Islet of Langerhans (tissue), 1 donor: ENCODE measurements around the gene DPH5.
"Not testable (repeated sequence)": the region's sequence is repeated elsewhere in the genome, so short reads cannot be mapped to it uniquely, and the experiment has no call there.

Source experiments
- FAIRE-seq: peaks from one replicate; lab custom pipeline; 2011; peaks lifted over from hg19 to GRCh38; lab: Jason Lieb, UNC

DPH5 gene

GRCh38 chr1:100982793-100983192, 42.8 kb downstream of the DPH5 start:
- FAIRE-seq = no peak

DNA sequence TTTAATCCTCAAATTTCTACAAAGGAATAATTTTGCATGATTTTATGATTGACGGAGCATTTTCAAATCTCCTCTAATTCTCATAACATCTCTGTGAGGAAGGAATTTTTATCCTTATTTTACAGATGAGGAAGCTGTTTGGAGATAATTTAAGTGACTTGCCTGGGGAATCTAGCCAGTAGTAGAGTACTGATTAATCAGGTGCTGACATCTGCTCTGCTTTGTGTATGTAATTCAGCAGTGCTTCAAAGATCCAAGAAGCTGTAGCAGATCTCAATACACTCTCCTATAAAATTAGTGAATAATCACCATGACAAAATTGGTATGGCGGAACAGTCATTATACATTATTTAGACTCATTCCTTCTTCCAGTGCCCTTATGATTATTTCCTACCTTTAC, 46.0 kb downstream of the DPH5 start:
- no peak for FAIRE-seq

DNA sequence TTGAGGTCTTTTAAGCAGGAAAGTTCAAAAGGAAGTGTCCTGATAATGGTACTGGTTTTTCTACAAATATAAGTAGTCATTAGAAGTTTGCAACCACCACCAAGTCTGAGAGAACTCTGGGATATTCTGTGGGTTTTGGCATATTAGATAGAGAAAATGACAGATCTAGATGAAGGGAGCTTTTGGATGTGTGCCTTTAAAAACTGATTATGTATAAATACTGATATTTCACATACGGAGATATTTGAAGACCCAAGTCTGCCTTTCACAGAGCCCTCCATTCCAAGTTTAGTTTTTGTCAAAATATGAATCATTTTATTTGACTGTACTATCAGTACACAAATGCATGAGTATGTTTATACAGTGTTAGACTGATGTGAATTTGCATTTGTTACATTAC, 48.6 kb downstream of the DPH5 start:
- FAIRE-seq = no peak

DNA sequence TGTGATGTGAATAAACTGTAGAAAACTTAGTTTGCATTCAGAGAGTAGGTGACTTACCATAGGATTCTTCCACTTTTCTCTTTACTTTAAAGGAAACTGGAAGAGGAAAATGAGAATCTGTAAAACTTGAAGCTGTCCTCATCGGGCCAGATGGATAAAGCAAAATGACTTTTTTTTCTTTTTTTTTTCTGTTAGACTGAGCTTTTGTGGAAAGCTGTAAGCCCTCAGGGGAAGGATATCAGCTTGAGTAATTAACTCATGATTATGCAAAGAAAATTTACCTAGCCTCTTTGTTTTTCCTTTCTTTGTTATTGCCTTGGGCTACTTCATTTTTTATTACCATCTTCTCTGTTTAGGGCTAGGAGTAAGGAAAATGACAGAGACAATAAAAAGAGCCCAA, 53.4 kb downstream of the DPH5 start:
- no peak for FAIRE-seq

GRCh38 chr1:100971021-100971420, 54.6 kb downstream of the DPH5 start:
- no peak for FAIRE-seq

DNA sequence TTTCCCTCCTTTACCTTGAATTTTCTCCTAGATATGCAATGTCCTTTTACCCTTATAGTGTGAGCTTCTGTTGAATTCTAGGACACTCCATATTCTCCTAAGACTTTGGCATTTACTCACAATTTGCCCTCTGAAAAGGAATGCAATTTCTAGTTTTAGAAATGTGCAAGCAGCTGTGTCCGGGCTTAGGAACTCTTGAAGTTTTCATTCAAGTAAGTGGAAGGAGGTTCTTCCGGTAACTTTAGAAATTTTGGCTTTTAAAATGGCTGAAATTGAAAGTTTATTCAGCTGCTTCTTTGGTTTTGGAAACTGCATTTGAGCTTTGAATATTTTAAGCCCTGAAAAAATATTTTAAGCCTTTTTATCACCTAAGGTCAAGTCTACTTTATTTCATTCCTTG, 56.3 kb downstream of the DPH5 start:
- FAIRE-seq = no peak

DNA sequence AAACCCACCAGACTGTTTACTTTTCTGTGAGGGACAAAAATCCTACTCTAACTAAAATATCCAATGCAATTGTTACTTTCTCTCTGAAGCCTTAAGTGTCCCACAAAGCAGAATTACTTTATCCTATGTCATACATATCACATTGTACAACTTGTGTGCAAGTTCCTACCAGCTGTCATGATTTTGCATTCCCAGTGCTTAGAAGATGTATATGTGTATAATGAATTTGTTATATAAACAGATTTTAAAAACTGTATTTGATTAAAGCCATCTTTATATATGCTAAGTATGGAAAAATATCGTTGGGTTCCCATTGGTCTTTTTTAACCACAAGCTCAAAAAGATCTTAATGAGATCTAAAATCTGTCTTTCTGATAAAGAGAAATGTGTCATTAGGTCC, 57.0 kb downstream of the DPH5 start:
- FAIRE-seq = no peak

DNA sequence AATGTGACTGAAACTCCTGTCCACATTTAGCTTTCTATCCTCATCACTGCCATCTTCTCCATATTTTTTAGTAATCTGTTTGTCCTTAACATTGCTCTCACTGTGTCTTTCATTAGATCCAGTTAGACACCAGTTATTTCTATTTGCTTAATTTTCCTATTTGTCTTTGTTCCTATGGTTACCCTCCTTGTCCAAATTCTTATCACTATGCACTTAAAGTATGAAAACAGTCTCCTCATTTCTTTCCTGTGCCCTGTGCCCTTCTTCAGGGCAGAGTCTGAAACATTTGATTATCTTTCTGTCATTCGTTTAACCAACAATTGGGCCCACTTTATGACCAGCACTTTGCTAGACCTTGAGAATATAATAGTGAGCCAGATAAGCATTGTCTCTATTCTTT, 65.5 kb downstream of the DPH5 start:
- FAIRE-seq = no peak

DNA sequence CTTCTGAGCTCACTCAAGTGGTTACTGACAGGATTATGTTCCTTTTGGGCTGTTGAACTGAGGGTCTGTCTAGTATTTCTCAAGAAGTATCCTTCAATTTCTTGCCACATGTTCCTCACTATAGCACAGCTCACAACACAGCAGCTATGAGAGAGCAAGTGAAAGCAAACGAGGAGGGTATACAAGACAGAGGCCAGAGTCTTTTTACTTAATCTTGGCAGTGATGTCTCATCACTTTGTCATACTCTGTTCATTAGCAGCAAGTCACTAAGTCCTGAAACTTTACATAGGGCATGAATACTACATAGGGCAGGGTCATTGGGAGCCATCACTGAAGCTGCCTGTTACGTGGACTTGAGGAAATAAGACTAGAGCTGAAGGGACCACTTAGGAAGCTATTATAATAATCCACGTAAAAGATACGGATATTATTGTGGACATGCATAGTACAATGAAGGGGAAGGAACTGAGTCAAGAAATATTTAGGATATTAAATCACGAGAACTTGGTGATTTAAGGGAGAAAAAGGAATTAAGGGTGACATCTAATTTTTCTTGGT, 66.0 kb downstream of the DPH5 start:
- no peak for FAIRE-seq

DNA sequence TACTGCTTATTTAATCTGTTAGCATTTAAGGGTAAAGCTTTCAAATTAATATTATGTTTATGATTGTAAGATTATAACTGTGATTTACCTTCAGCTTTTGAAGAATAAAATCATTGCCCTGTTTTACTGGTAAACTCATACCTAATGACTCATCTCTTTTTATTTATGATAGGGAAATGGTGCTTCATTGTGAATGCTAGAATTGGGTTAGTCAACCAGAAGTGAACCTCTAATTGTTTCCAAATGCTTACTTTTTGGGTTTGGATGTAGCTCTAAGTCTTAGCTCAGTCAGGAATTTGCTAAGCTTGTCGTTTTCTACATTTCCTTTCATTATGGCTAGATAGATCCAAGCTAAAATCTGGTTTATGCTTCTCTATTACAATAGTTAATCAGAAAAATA, 70.3 kb downstream of the DPH5 start:
- peak; percentile 76 for FAIRE-seq

GRCh38 chr1:100953960-100954730, 71.4 kb downstream of the DPH5 start:
- peak; percentile 41 for FAIRE-seq

GRCh38 chr1:100952970-100953369, 72.6 kb downstream of the DPH5 start:
- FAIRE-seq = not testable (repeated sequence)

GRCh38 chr1:100952104-100952745, 73.4 kb downstream of the DPH5 start:
- FAIRE-seq = no peak

DNA sequence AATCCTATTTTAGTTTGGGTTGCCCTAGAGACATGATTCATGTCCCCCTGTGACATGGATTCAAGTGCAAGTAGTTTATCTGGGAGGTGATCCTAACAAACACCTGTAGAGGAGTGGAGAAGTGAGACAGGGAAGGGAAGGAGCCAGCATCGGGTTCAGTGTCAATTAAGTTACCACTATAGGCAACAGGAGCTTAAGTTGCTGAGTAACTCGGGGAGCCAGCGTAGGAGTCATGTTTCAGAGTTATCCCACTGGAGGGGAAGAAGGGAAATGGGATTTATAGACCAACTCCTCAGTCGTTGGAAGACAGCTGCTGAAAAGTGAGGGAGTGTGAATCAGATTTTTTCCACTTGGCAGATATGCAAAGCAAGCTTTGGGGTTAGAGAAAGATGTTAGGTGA, 74.8 kb downstream of the DPH5 start:
- no peak for FAIRE-seq

GRCh38 chr1:100950337-100950736, 75.2 kb downstream of the DPH5 start:
- no peak for FAIRE-seq

GRCh38 chr1:100949515-100950158, 75.9 kb downstream of the DPH5 start:
- not testable (repeated sequence) for FAIRE-seq

DNA sequence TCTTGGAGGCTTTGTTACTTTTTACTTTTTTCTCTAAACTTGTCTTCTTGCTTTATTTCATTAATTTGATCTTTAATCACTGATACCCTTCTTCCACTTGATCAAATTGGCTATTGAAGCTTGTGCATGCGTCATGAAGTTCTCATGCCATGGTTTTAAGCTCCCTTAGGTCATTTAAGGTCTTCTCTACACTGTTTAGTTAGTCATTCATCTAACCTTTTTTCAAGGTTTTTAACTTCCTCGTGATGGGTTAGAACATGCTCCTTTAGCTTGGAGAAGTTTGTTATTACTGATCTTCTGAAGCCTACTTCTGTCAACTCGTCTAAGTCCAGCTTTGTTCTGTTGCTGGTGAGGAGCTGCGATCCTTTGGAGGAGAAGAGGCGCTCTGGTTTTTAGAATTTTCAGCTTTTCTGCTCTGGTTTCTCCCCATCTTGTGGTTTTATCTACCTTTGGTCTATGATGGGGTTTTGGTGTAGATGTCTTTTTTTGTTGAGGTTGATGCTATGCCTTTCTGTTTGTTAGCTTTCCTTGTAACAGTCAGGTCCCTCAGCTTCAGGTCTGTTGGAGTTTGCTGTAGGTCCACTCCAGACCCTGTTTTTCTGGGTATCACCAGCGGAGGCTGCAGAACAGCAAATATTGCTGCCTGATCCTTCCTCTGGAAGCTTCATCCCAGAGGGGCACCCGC, 76.7 kb downstream of the DPH5 start:
- FAIRE-seq = not testable (repeated sequence)

GRCh38 chr1:100947816-100948215, 77.8 kb downstream of the DPH5 start:
- not testable (repeated sequence) for FAIRE-seq

DNA sequence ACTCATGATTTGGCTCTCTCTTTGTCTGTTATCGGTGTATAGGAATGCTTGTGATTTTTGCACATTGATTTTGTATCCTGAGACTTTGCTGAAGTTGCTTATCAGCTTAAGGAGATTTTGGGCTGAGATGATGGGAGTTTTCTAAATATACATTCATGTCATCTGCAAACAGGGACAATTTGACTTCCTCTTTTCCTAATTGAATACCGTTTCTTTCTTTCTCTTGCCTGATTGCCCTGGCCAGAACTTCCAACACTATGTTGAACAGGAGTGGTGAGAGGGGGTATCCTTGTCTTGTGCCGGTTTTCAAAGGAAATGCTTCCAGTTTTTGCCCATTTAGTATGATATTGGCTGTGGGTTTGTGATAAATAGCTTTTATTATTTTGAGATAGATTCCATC, 79.5 kb downstream of the DPH5 start:
- FAIRE-seq = not testable (repeated sequence)

GRCh38 chr1:100943533-100943932, 82.1 kb downstream of the DPH5 start:
- FAIRE-seq = no peak

GRCh38 chr1:100942304-100943046, 83.1 kb downstream of the DPH5 start:
- no peak for FAIRE-seq
